WI38 (cell line): ENCODE measurements around the gene ZIK1.

ENCODE experiments used
- H3K4me3 ChIP-seq: 2 replicates; pipeline ENCODE4 v1.5.1; 2011; ENCODE audit warnings: low read depth, mild to moderate bottlenecking, control low read depth, low read length
- TF ChIP-seq, protein P1 (sequence below): IDR thresholded peaks from 2 replicates; pipeline ENCODE4 v1.5.1; 2012; ENCODE audit warnings: low read depth, mild to moderate bottlenecking, control low read depth, low read length

The ZIK1 gene

DNA sequence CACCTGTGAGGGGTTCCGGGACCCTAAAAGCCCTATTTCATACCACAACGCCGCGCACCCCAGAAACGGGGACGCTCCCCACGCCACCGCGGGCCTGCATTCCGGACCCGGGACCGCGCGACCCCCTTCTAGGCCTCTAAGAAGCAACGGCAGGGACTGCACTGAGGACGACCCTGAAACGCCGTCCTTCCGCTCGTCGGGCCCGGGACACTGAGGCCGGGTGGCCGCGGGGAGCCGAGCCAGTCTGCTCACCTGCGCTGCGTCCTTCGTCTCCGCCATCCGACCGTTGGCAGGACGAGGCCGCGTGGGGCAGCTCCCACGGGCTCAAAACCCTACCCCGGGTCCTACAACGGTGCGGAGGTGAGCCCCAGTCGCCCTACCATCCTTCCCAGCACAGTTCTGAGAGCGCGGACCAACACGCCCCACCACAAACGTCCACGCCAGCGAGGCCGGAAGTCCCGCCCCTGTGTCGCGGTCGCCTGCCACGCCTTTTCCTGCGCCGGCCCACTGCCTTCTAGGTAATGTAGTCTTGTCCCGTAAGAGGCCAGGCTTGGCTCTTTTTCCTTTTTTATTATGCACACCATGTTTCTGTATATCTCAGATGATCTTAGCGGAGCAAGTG lies 24.4 kb upstream of the ZIK1 start, which contains the start of gene ZNF550:
ZNF550 (minus strand) TSS at position 460 of the 622 bp plus-strand sequence; CDS start at position 279, 181 bp downstream.
- TF ChIP-seq, protein P1, sequence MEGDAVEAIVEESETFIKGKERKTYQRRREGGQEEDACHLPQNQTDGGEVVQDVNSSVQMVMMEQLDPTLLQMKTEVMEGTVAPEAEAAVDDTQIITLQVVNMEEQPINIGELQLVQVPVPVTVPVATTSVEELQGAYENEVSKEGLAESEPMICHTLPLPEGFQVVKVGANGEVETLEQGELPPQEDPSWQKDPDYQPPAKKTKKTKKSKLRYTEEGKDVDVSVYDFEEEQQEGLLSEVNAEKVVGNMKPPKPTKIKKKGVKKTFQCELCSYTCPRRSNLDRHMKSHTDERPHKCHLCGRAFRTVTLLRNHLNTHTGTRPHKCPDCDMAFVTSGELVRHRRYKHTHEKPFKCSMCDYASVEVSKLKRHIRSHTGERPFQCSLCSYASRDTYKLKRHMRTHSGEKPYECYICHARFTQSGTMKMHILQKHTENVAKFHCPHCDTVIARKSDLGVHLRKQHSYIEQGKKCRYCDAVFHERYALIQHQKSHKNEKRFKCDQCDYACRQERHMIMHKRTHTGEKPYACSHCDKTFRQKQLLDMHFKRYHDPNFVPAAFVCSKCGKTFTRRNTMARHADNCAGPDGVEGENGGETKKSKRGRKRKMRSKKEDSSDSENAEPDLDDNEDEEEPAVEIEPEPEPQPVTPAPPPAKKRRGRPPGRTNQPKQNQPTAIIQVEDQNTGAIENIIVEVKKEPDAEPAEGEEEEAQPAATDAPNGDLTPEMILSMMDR: no peak
- H3K4me3 ChIP-seq: peak within 1 kb of the TSS; percentile 97

DNA sequence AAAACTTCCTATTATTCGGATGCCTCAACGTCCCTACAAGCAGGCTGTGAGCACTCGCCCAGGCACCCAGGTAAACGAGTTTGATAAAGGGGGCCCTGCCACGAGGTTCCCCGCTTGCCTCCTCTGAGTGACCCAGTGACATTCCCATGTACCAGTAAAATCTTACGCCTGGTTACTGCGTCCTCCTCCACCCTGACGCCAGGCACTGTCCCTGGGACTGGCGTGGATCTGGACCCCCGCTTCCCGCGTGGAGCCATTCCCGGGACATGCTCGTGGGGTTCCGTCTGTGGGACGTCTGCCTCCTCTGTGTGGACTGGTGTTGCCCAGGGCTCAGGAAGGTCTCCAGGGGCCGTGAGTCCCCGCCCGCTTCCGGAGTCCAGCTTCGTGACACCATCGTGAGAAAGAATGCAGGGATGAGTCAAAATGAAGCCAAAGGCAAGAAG lies 23.9 kb upstream of the ZIK1 start:
- TF ChIP-seq, protein P1: no peak
- H3K4me3 ChIP-seq: peak overlapping the region; percentile 97

DNA sequence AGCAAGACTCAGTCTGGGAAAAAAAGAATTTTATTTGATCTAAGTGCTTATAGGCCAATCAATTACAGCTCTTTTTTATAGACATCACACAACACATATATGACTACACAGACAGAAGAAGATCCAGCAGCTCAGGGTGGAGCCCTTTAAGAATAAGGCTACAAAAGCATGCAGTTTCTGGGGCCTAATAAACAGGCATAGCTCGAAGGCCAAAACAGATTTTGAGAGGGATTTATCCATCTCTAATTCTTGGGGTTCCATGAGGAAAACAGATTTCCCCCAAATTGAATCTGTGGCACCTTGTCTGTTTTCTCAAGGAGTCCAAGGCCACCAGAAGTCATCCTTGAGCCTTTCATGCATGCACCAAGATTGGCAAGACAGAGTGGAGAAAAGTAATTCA lies 20.4 kb upstream of the ZIK1 start:
- H3K4me3 ChIP-seq: no peak overlapping the region
- TF ChIP-seq, protein P1: no peak

DNA sequence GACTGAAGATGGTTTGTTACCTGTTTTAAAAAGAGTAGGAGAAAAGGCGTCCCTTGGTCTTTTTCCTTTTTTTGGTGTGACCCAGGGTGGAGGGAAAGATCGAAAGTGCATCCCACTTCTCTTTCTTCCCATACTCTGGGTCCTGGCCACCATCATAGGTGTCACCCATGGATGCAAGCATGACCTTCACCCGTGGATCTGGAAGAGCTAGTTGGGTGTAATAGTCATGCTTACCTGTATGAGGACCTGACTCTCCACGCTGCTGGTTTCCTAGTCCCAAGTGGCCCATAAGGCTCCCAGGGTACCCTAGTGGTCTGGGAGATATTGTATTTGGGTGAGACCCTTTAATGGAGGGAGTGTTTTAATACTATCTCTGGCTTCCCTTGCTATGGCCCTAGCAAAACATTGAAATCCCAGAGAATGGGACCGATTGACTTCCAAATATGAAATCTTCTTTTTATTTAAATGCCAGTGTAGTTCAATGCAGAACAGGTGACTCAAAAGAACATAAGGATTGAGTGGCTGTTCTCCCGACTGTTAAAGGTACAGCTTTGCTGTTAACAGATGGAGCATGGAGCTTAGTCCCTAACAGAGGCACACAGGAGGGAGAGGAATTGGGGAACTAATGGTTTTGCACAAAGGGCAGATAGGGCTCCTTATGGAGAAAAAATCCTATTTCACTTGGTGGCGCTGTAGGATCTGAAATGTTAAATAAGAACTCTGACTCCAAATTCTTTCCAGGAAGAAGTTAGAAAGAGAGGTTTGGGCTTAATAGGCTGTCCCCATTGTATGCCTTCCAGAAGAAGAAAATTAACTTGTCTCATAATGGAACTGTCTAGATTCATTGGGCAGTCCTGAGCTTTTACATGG lies 17.3 kb upstream of the ZIK1 start:
- no peak overlapping the region for H3K4me3 ChIP-seq
- TF ChIP-seq, protein P1: no peak

DNA sequence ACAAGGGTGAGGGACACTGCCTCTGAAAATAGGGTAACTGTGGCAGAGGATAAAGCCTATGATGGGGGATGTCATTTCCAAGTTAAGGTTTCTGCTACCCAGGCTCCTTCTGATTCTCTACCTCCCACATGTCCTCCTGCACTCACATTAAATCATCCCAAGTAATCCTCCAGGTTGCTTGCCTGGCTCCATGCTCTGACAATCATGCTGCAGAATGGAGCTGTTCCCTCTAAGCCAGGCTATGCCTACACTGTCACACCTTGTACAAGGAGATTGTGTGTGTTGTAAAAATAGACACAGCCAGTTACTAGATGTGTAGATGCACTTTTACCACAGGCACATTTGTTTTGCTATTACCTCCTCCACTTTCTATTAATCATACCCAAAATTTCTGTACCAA lies 13.2 kb upstream of the ZIK1 start:
- no peak overlapping the region for H3K4me3 ChIP-seq
- TF ChIP-seq, protein P1: no peak

DNA sequence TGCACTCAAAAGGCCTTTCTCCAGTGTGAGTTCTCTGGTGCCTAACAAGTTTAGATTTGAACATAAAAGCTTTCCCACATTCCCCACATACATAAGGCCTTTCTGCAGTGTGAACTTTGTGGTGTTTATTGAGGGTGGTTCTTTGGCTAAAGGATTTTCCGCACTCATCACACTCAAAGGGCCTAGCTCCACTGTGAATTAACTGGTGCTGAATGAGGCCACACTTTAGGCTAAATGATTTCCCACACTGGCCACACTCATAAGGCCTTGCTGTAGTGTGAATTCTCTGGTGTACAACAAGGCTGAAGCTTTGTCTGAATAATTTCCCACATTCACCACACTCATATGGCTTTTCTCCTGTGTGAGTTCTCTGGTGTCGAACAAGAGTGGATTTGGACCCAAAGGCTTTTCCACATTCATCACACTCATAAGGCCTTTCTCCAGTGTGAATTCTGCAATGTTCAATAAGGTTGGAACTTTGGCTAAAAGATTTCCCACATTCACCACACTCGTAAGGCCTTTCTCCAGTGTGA lies 11.5 kb upstream of the ZIK1 start:
- TF ChIP-seq, protein P1: no peak
- H3K4me3 ChIP-seq: no peak overlapping the region

DNA sequence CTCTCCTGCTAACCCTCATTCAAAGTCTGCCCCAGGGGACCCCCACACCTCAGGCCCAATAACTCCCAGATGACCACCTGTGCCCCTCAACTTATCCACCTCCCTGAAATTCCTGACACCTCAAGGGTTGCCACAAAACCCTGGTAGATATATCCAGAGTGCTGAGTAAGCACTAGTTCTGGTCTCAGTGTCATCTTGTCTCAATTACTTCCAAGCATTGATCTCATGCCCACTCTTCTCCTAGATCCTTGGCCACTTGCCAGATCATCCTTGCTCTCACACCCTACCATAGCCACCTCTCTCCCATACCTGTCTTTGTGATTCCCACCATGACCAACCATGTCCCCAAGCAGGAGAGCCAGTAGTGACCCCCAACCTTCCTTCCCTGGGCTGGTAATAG lies 7.3 kb upstream of the ZIK1 start:
- no peak overlapping the region for H3K4me3 ChIP-seq
- TF ChIP-seq, protein P1: no peak
